Suppressor macrophage (primary cell): Measurements from ENCODE around the gene FARS2.

Experiments
- DNase-seq, 4 experiments: peaks; one replicate each; pipeline ENCODE4 v3.0.0-alpha.2; 2020 to 2022

Gene FARS2

DNA sequence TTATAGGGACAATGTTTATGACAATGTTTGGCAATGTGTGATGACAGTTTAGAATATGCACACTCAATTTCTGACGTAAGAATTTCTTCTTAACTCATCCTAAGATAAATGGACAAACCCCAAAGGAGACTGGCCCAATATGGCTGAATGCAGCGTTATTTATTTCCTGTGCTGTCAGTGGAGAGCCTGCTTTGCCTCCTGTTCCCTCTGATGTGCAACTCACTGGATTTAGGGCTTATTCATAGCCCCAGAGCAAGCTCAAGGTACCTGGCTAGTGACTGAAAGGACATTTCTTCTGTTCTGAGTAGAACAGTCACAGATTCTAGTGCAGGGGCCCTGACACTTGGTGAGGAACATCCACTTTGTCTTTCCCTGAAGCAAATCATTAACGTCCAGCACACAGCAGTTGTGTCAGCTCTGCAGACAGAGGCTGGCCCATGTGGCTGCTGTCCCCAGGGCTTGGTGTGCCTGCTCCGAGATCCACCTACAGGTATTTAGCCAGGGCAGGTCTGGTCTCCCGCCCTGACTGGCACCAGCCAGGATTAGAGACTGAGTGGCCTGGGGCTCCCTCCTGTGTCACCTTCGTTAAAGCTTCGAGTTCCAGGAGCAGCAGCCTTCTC lies 64.8 kb downstream of the FARS2 start:
- DNase-seq: no peak

GRCh38 chr6:5328800-5329199 lies 67.5 kb downstream of the FARS2 start:
- no peak for DNase-seq

GRCh38 chr6:5331845-5332442 lies 70.6 kb downstream of the FARS2 start:
- DNase-seq: no peak

GRCh38 chr6:5333658-5334057 lies 72.3 kb downstream of the FARS2 start:
- no peak for DNase-seq

GRCh38 chr6:5334341-5334740 lies 73.0 kb downstream of the FARS2 start:
- DNase-seq: no peak

- peak in 2 of 4 experiments; percentile 22 to 34 for DNase-seq
Measured at GRCh38 chr6:5335020-5335419, 73.7 kb downstream of the FARS2 start.

- DNase-seq: no peak
Measured at GRCh38 chr6:5337573-5337972, 76.3 kb downstream of the FARS2 start.

DNA sequence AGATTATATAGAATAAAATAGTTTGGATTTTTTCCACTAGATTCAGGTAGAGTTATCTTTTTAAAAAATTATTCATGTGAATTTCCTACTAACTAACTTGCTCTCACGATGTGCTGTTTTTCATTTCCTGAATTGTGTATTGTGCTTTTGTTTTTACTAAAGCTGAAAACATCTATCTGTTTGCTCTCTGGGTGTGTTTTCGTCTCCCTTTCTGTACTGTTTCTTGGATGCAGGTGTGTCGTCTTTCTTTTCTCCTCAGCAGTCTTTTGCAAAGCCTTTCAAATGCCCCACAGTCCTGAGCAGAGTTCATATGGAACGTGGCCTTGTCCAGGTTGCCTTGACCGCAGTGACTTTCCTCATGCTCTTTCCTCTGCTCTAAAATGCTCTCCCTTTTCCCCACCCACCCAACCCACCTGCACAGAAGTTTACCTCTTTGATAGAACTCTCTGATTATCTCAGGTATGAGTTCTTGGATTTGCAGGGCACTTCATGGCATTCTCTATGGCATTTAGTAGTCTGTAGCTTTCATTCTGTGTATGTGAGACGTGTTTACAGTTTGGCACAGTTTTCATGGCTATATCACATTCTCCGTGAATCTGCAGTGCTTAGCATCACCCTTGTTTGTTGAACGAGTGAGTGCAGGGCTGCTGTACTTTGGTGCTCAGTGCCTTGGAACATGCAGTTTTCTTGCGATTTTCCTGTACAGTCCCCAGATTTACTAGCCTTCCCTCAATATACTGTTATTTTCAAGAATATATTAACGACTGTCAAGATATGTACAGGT lies 77.1 kb downstream of the FARS2 start:
- no peak for DNase-seq

- peak in 2 of 4 experiments; percentile 10 to 29 for DNase-seq
Measured at GRCh38 chr6:5339786-5340185, 78.5 kb downstream of the FARS2 start.

DNA sequence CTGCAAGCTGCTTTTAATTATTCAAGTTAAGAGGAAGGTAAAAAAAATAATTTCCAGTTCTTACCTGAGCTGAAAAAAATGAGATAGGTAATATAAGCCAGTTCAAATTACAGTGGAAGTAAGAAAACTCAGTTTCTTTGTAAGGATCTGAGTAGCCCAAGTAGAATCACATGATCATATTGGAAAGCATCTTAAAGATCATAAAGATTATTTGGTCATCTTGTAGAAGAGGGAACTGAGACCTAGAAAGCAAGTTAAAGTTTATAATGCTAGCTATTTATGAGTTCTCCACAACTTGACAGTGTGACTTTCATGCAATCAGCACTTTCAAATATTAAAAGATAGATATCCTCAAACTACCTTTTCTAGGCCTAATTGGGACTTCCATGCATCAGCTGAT lies 80.5 kb downstream of the FARS2 start:
- no peak for DNase-seq

DNA sequence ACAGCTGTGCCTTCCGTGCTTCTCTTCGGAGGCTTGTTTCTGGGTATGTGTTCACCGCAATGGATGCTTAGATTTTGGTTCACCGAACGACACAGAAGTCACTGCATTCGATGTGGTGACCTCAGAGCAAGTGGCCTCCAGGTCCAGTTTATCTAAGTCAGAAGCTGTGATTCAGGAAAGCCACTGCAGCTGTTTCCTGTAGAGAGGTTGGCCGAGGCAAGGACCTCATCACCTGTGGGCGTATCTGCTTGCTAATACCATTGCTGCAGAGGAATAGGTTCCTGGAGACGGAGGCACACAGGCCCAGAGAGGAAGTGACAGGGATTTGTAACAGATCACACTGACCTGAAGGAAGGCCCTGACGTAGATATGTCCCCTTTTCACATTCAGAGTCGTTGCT lies 82.7 kb downstream of the FARS2 start:
- peak; percentile 33 to 72 (median 56) for DNase-seq

DNA sequence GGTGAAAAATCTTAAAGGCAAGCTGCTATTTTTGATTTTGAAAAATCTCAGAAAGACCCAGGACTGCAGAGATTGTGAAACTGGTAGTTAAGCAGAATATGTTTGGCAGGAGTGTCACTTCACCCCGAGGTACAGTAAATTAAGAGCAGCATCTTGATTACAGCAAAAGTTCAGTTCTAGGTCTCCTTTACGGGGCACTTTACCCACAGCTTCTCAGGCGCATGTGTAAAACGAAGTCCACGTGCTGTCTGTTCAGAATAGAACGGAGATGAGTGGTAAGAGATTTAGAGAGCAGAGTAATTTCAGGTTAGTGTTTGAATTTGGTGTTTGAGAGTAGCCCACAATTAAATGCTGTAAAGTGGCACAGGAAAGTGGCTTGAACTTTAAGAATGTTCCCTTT lies 84.0 kb downstream of the FARS2 start:
- no peak for DNase-seq

GRCh38 chr6:5351552-5352210 lies 90.4 kb downstream of the FARS2 start:
- no peak for DNase-seq

GRCh38 chr6:5353971-5354370 lies 92.7 kb downstream of the FARS2 start:
- no peak for DNase-seq

DNA sequence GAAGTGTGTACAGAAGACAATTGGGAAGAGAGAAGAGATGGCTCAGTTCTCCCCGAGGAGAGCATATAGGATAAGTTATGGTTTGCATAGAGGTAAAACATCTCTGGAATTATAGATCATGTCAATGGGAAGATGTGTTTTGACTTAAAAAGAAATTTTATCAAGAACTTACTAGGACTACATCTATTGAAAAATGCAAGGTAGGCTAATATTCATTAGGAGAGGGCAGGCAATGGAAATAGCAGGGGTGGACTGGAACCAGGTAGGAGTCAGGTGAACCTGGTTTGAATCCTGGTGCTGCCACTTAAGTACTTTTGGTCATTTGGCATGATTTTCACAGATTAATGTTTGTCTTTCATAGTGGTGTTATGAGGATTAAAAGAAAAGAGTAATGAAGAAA lies 96.2 kb downstream of the FARS2 start:
- DNase-seq: no peak

DNA sequence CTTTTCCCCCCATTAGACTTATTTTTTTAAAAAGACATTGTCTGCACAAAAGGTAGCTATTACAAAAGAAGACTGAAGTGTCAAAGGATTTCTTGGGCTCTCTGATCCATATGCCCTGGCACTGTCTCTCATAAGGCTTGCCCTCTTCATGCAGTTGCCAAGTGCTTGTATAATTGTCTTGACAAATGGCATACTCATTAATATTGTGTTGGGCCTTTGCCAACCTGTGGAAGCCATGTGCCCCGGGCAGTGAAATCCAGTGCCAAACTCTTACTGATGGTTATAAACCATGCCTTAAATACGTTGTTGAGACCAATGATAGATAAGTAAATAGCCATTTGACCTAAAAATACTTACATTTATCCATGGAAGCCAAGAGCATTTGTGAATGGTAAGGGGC lies 98.1 kb downstream of the FARS2 start:
- no peak for DNase-seq

GRCh38 chr6:5361396-5361795 lies 100.1 kb downstream of the FARS2 start:
- DNase-seq: peak; percentile 3 to 20 (median 15)

DNA sequence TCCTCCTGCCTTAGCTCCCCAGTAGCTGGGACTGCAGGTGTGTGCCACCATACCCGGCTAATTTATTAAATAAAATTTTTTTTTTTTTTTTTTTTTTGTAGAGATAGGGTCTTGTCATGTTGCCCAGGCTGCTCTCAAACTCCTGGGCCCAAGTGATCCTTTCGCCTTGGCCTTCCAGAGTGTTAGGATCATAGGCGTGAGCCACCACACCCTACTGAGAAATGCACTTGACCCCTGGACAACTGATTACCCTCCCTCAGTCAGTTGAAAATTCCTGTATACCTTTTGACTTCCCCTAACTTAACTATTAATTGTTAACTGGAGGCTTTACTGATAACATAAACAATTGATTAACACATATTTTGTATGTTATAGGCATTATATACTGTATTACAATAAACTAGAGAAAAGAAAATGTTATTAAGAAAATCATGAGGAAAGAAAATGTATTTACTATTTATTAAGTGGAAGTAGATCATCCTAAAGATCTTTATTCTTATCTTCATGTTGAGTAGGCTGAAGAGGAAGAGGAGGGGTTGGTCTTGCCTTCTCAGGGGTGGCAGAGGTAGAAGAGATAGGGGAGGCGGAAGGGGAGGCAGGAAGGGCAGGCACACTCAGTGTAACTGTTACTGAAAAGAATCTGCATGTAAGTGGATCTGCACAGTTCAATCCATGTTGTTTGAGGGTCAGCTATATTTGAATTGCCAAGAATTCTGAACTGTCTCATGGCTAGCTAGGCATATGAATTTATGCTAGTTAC lies 104.3 kb downstream of the FARS2 start:
- no peak for DNase-seq

DNA sequence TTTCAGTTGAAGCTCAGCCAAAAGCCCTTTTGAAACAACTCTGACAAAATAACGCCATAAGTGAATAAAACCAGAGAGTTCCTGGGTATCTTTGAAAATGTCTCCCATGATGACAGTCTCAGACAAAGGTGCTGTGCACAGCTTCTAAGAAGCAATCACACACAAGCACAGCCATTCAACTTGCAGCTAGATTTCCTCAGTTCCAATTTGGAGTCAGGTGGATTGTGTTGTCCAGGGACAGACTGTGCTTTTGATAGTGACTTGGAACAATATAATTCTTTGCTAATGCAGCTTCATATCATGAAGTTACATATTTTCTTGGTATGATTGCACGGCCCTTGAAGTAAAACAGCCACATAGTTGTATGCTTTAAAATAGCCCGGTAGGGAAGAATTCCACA lies 105.6 kb downstream of the FARS2 start:
- DNase-seq: no peak

DNA sequence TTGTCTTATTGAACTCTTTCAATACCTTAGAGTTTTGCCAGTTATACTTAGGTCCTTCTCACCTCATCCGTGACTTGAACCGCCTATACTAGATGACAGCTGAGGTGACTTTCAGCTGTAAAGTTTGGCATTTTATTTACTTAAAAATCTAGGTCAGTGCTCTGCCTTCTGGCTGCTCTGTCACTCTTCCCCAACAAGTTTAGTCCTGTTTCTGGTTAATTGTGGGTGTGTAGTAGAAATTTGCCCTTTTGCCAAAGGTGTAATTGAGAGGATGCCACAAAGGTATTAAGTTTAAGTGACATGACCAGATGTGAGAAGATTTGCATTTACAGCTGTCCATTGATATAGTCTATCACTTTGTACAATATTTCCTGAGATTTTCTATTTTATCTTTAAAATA lies 106.2 kb downstream of the FARS2 start:
- no peak for DNase-seq

DNA sequence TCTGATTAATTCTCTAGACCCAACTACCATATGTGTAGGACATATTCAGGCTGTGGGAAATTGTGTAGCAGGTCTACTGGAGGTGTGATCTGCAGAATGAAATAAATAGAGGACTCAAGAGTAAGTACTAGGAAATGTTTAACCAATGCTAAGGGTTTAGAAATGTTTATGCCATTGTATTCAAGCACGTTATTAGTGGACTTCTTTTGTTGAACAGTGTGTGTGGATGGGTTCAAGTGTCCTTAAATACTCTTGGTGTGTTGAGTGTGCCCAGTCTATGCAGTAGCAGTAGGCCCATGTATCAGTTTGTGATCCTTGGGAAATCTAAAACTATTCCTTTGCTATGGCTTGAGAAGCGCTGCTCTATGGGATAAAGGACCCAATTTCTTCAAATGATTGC lies 112.1 kb downstream of the FARS2 start:
- DNase-seq: no peak

GRCh38 chr6:5378331-5378730 lies 117.0 kb downstream of the FARS2 start:
- DNase-seq: no peak
